ENCODE results near the gene OR2J3.

- TF ChIP-seq YY1 (IDR thresholded peaks at IDR 0.05; ENCODE audit: insufficient read depth, insufficient read length) (no peak), ZNF274 (IDR thresholded peaks at IDR 0.05; ENCODE audit: low read depth, low read length) (no peak), SUZ12 (IDR thresholded peaks at IDR 0.05; ENCODE audit: extremely low read depth, insufficient read depth, insufficient read length) (no peak)
These were observed 20.6 kb upstream of the OR2J3 start, which contains the start of gene OR2B3 for GRCh38 chr6:29087213-29087612.
